Measurements from ENCODE around the gene NRG3. TPM values are rescaled to one million over a fixed set of nuclear protein-coding genes. Genes with fewer than 3 reads are reported as not detected.

NRG3 gene
- total and polyA plus RNA-seq, 2 of the 8 experiments (the other 6 are each of a cell fraction or from before 2014, with no cell fraction given): 4.2 to 5.0 TPM

DNA sequence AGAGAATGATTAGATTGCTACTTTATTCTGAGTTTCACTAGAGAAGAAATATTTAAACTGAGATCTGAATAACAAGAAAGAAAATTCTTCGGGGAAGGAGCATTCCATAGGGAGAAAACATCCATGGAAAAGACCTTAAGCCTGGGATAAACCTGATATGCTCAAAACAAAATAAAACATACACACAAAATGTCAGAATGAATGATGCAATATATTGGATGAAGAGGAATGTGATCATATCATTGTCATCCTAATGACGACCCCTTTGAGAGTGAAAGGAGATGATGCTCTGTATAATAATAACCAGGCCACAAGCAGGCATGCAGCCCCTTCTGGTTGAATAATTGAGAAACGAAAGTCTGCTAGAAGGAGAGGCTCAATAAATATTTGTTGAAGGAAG, 882.4 kb downstream of the NRG3 start:
- Histone ChIP-seq H3K23me2 (ENCODE audit: low read depth, low read length) (no peaks in the 10 kb centered on the region), H3K56ac (replicated peaks; ENCODE audit: insufficient read length, low read depth, low read length) (no peak overlapping the region), H2AFZ (ENCODE audit: low read length) (no peak overlapping the region), H3K9me3 (ENCODE audit: insufficient read depth in 2 of 2, low read depth in 1 of 2, low read length in 1 of 2) (peaks cover 0 to 5% of the 10 kb centered on the region in 2 experiments; a peak in 2 of 4 replicates), H3K36me3 (ENCODE audit: control insufficient read depth in 2 of 4, insufficient read depth in 4 of 4, low read length in 3 of 4) (no peaks in the 10 kb centered on the region; a peak in 1 of 8 replicates), H2BK5ac (ENCODE audit: low read depth, low read length) (no peak overlapping the region), H4K8ac (ENCODE audit: extremely low read depth, insufficient read depth, low read length) (no peak overlapping the region), H3K14ac (ENCODE audit: insufficient read length) (no peak overlapping the region), H3K4me1 (replicated peaks in 1 of 4; ENCODE audit: control insufficient read depth in 3 of 4, insufficient read depth in 4 of 4, low read length in 3 of 4) (peaks cover 0 to 16% (median 2%) of the 10 kb centered on the region in 4 experiments; a peak in 4 of 7 replicates), H3K27ac (ENCODE audit: low read depth, low read length) (no peak overlapping the region), H3K4me2 (ENCODE audit: insufficient read depth in 1 of 2, low read depth in 2 of 2, low read length in 2 of 2) (no peak overlapping the region), H2BK12ac (ENCODE audit: low read depth, low read length) (no peak overlapping the region), H3K23ac (ENCODE audit: insufficient read length) (no peak overlapping the region), H3K9ac (replicated peaks in 1 of 4; ENCODE audit: extremely low read depth in 1 of 4, low read depth in 3 of 4, low read length in 3 of 4) (no peak overlapping the region), H2BK120ac (replicated peaks; ENCODE audit: low read depth, low read length) (no peak overlapping the region), H4K5ac (ENCODE audit: insufficient read length, low read depth, low read length) (peak overlapping the region; percentile 51), H3K79me1 (ENCODE audit: low read depth, low read length) (no peaks in the 10 kb centered on the region), H3K4ac (replicated peaks; ENCODE audit: insufficient read length, low read depth, low read length) (no peak overlapping the region), H2BK15ac (ENCODE audit: low read length) (no peak overlapping the region), H3K79me2 (ENCODE audit: control insufficient read depth in 1 of 2, insufficient read depth in 2 of 2, low read length in 2 of 2) (no peaks in the 10 kb centered on the region), H2BK20ac (ENCODE audit: low read length) (no peak overlapping the region), H3K27me3 (replicated peaks in 1 of 4; ENCODE audit: control insufficient read depth in 3 of 4, extremely low read depth in 1 of 4, insufficient read depth in 3 of 4, low read length in 3 of 4) (no peaks in the 10 kb centered on the region), H4K20me1 (replicated peaks in 1 of 2; ENCODE audit: control insufficient read depth in 1 of 2, insufficient read depth in 2 of 2, low read length in 2 of 2) (no peaks in the 10 kb centered on the region), H3K18ac (ENCODE audit: extremely low read depth, low read length) (no peak overlapping the region), H2AK5ac (ENCODE audit: low read depth, low read length) (no peak overlapping the region), H4K91ac (replicated peaks; ENCODE audit: insufficient read length, low read length) (no peak overlapping the region), H3K4me3 (ENCODE audit: extremely low read depth in 1 of 4, insufficient read depth in 2 of 4, low read depth in 3 of 4, low read length in 4 of 4) (no peak overlapping the region)
- TF ChIP-seq TCF12 (IDR thresholded peaks at IDR 0.05; ENCODE audit: low read depth, low read length): no peak
- no peak for TF ChIP-seq FOSL1 (IDR thresholded peaks at IDR 0.05; ENCODE audit: insufficient read depth, low read depth, low read length)
- peak; percentile 56 for TF ChIP-seq CEBPB (IDR thresholded peaks at IDR 0.05; ENCODE audit: low read depth, low read length)
- no peak for TF ChIP-seq RAD21 (IDR thresholded peaks at IDR 0.05 in 1 of 2, conservative IDR thresholded peaks at IDR 0.05 in 1 of 2; ENCODE audit: low read depth in 2 of 2, low read length in 2 of 2)
- TF ChIP-seq GTF2F1 (IDR thresholded peaks at IDR 0.05; ENCODE audit: borderline replicate concordance, low read depth, low read length): no peak
- TF ChIP-seq, protein P1, sequence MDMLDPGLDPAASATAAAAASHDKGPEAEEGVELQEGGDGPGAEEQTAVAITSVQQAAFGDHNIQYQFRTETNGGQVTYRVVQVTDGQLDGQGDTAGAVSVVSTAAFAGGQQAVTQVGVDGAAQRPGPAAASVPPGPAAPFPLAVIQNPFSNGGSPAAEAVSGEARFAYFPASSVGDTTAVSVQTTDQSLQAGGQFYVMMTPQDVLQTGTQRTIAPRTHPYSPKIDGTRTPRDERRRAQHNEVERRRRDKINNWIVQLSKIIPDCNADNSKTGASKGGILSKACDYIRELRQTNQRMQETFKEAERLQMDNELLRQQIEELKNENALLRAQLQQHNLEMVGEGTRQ (IDR thresholded peaks at IDR 0.05; ENCODE audit: low read length): no peak
- TF ChIP-seq SIX5 (IDR thresholded peaks at IDR 0.05; ENCODE audit: low read depth, low read length): no peak
- DNase-seq (ENCODE audit: low read depth in 1 of 2, low spot score in 2 of 2): no peak
- ChIA-PET POLR2A (ENCODE audit: partially characterized antibody) (no interaction called here), CTCF (ENCODE audit: partially characterized antibody) (no interaction called here)
- no peak for FAIRE-seq
- WGBS, 2 experiments (ENCODE audit: extremely low coverage in 1 of 2, insufficient coverage in 1 of 2, insufficient read length in 1 of 2, insufficient replicate concordance in 2 of 2, low coverage in 1 of 2, low lambda C conversion rate in 2 of 2, missing lambda C conversion rate in 1 of 2): 63% methylated on average over 3 of the region's 3 CpGs; no CpG with 5 or more reads in 1 of the 2 experiments
